HEK293 (cell line): Measurements from ENCODE around the gene C1QTNF9B.

Experiments
- CTCF ChIA-PET: fragments of 350-600 bp; formaldehyde crosslinking; extraction: SDS; loops from one replicate; lab custom pipeline; 2021; ENCODE audit warnings: antibody characterized with exemption; lab: Yijun Ruan, JAX
- POLR2A ChIA-PET: fragments of 300-600 bp; formaldehyde crosslinking; extraction: SDS; loops from one replicate; lab custom pipeline; 2020; ENCODE audit warnings: antibody characterized with exemption, inconsistent platforms; lab: Yijun Ruan, JAX
- H3K27ac ChIP-seq: fragments of 200-500 bp; sonication (Bioruptor generic); 2 replicates; pipeline ENCODE4 v1.5.1; 2014; ENCODE audit warnings: low read depth, low read length, control low read depth, inconsistent platforms; ENCODE audit errors: extremely low read depth
- H3K36me3 ChIP-seq, 2 experiments: fragments of 200-500 bp in 1 of 2; sonication (Bioruptor generic) in 1 of 2; 1 replicate in 1 of 2; 2 replicates in 1 of 2; pipeline ENCODE4 v1.5.1; 2014 to 2017; ENCODE audit warnings: inconsistent platforms in 2 of 2, low read length in 2 of 2; ENCODE audit not compliant: control insufficient read depth in 2 of 2, insufficient read depth in 1 of 2
- H3K4me1 ChIP-seq: fragments of 200-500 bp; sonication (Bioruptor generic); 2 replicates; pipeline ENCODE4 v1.5.1; 2014; ENCODE audit warnings: mild to moderate bottlenecking, low read length, inconsistent platforms; ENCODE audit not compliant: control insufficient read depth, insufficient read depth
- H3K4me3 ChIP-seq: 2 replicates; pipeline ENCODE4 v1.5.1; 2011; ENCODE audit warnings: low read depth, mild to moderate bottlenecking, control low read depth, low read length, moderate library complexity
- H3K9me3 ChIP-seq: fragments of 200-500 bp; sonication (Bioruptor generic); 2 replicates; pipeline ENCODE4 v1.5.1; 2014; ENCODE audit warnings: low read depth, low read length, inconsistent platforms; ENCODE audit not compliant: control insufficient read depth, insufficient read depth
- GLI2 ChIP-seq: fragments of 450-650 bp; formaldehyde crosslinking; IDR thresholded peaks from 2 replicates; pipeline ENCODE4; 2017; ENCODE audit warnings: missing biosample characterization, missing genetic modification characterization, low read depth, borderline replicate concordance
- HOXA7 ChIP-seq: sonication (generic); formaldehyde crosslinking; IDR thresholded peaks from 2 replicates; pipeline ENCODE4 v1.8.1; 2022; ENCODE audit warnings: missing genetic modification reagents, borderline replicate concordance
- KLF16 ChIP-seq: fragments of 450-650 bp; formaldehyde crosslinking; IDR thresholded peaks from 2 replicates; pipeline ENCODE4 v1.5.1; 2017; ENCODE audit warnings: missing biosample characterization, missing genetic modification characterization
- PRDM1 ChIP-seq: fragments of 450-650 bp; formaldehyde crosslinking; IDR thresholded peaks from 2 replicates; pipeline ENCODE4; 2016; ENCODE audit warnings: missing biosample characterization, missing genetic modification characterization
- TRIM28 ChIP-seq: IDR thresholded peaks from 2 replicates; pipeline ENCODE4 v1.6.1; 2011; ENCODE audit warnings: low read length, control low read depth, borderline replicate concordance
- WT1 ChIP-seq: fragments of 450-650 bp; formaldehyde crosslinking; IDR thresholded peaks from 2 replicates; pipeline ENCODE4 v1.5.1; 2016; ENCODE audit warnings: missing biosample characterization, missing genetic modification characterization
- YY2 ChIP-seq: fragments of 450-650 bp; formaldehyde crosslinking; IDR thresholded peaks from 2 replicates; pipeline ENCODE4 v1.5.1; 2016; ENCODE audit warnings: missing biosample characterization, missing genetic modification characterization
- ZBTB7A ChIP-seq: fragments of 450-650 bp; formaldehyde crosslinking; IDR thresholded peaks from 2 replicates; pipeline ENCODE4 v1.5.1; 2016; ENCODE audit warnings: low read depth, missing biosample characterization, missing genetic modification characterization
- ZNF10 ChIP-seq: fragments of 450-650 bp; formaldehyde crosslinking; IDR thresholded peaks from 2 replicates; pipeline ENCODE4 v1.5.1; 2017; ENCODE audit warnings: missing biosample characterization, missing genetic modification characterization
- ZNF133 ChIP-seq: fragments of 450-650 bp; formaldehyde crosslinking; IDR thresholded peaks from 2 replicates; pipeline ENCODE4 v1.5.1; 2016; ENCODE audit warnings: missing biosample characterization, missing genetic modification characterization
- ZNF140 ChIP-seq: fragments of 450-650 bp; formaldehyde crosslinking; IDR thresholded peaks from 2 replicates; pipeline ENCODE4 v1.5.1; 2016; ENCODE audit warnings: missing biosample characterization, missing genetic modification characterization
- ZNF26 ChIP-seq: fragments of 450-650 bp; formaldehyde crosslinking; IDR thresholded peaks from 2 replicates; pipeline ENCODE4 v1.5.1; 2016; ENCODE audit warnings: missing biosample characterization, missing genetic modification characterization
- ZNF362 ChIP-seq: fragments of 450-650 bp; formaldehyde crosslinking; IDR thresholded peaks from 2 replicates; pipeline ENCODE4 v1.5.1; 2016; ENCODE audit warnings: missing biosample characterization, missing genetic modification characterization
- ZNF433 ChIP-seq: fragments of 450-650 bp; formaldehyde crosslinking; IDR thresholded peaks from 2 replicates; pipeline ENCODE4 v1.5.1; 2016; ENCODE audit warnings: missing biosample characterization, missing genetic modification characterization, low read depth
- ZNF639 ChIP-seq: fragments of 450-650 bp; formaldehyde crosslinking; IDR thresholded peaks from 2 replicates; pipeline ENCODE4 v1.5.1; 2016; ENCODE audit warnings: missing biosample characterization, missing genetic modification characterization
- ZNF707 ChIP-seq: fragments of 450-650 bp; formaldehyde crosslinking; IDR thresholded peaks from 2 replicates; pipeline ENCODE4 v1.5.1; 2016; ENCODE audit warnings: missing biosample characterization, missing genetic modification characterization
- TF ChIP-seq, protein P1 (sequence below): fragments of 450-650 bp; formaldehyde crosslinking; IDR thresholded peaks from 2 replicates; pipeline ENCODE4 v1.5.1; 2016; ENCODE audit warnings: missing biosample characterization, missing genetic modification characterization
- TF ChIP-seq, protein P2 (sequence below): fragments of 450-650 bp; formaldehyde crosslinking; IDR thresholded peaks from 2 replicates; pipeline ENCODE4 v1.5.1; 2016; ENCODE audit warnings: missing biosample characterization, missing genetic modification characterization
- TF ChIP-seq, protein P3 (sequence below): fragments of 450-650 bp; formaldehyde crosslinking; IDR thresholded peaks from 2 replicates; pipeline ENCODE4 v1.5.1; 2016; ENCODE audit warnings: missing biosample characterization, missing genetic modification characterization
- TF ChIP-seq, protein P4 (sequence below): fragments of 450-650 bp; formaldehyde crosslinking; IDR thresholded peaks from 2 replicates; pipeline ENCODE4 v1.5.1; 2017; ENCODE audit warnings: missing biosample characterization, missing genetic modification characterization

The C1QTNF9B gene

GRCh38 chr13:23909606-23910005 is 12.3 kb upstream of the C1QTNF9B start:
- TF ChIP-seq HOXA7 (CRISPR knock-in tag): no peak
- no peak for TF ChIP-seq ZNF433 (tag by site-specific recombination)
- TF ChIP-seq ZNF10 (tag by site-specific recombination): no peak
- TF ChIP-seq ZNF26 (tag by site-specific recombination): no peak
- TF ChIP-seq ZNF639 (tag by site-specific recombination): no peak
- no peak for TF ChIP-seq YY2 (tag by site-specific recombination)
- no peak for TF ChIP-seq GLI2 (tag by site-specific recombination)
- TF ChIP-seq, protein P1, sequence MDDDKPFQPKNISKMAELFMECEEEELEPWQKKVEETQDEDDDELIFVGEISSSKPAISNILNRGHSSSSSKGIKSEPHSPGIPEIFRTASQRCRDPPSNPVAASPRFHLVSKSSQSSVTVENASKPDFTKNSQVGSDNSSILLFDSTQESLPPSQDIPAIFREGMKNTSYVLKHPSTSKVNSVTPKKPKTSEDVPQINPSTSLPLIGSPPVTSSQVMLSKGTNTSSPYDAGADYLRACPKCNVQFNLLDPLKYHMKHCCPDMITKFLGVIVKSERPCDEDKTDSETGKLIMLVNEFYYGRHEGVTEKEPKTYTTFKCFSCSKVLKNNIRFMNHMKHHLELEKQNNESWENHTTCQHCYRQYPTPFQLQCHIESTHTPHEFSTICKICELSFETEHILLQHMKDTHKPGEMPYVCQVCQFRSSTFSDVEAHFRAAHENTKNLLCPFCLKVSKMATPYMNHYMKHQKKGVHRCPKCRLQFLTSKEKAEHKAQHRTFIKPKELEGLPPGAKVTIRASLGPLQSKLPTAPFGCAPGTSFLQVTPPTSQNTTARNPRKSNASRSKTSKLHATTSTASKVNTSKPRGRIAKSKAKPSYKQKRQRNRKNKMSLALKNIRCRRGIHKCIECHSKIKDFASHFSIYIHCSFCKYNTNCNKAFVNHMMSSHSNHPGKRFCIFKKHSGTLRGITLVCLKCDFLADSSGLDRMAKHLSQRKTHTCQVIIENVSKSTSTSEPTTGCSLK: no peak
- TF ChIP-seq ZNF362 (tag by site-specific recombination): no peak
- TF ChIP-seq, protein P2, sequence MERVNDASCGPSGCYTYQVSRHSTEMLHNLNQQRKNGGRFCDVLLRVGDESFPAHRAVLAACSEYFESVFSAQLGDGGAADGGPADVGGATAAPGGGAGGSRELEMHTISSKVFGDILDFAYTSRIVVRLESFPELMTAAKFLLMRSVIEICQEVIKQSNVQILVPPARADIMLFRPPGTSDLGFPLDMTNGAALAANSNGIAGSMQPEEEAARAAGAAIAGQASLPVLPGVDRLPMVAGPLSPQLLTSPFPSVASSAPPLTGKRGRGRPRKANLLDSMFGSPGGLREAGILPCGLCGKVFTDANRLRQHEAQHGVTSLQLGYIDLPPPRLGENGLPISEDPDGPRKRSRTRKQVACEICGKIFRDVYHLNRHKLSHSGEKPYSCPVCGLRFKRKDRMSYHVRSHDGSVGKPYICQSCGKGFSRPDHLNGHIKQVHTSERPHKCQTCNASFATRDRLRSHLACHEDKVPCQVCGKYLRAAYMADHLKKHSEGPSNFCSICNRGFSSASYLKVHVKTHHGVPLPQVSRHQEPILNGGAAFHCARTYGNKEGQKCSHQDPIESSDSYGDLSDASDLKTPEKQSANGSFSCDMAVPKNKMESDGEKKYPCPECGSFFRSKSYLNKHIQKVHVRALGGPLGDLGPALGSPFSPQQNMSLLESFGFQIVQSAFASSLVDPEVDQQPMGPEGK (tag by site-specific recombination): no peak
- no peaks in the 10 kb centered on the region for H3K36me3 ChIP-seq
- no peak overlapping the region for H3K4me3 ChIP-seq
- CTCF ChIA-PET: no interaction called here
- H3K9me3 ChIP-seq: no peaks in the 10 kb centered on the region
- no peaks in the 10 kb centered on the region for H3K4me1 ChIP-seq
- POLR2A ChIA-PET: no interaction called here
- H3K27ac ChIP-seq: no peak overlapping the region

- POLR2A ChIA-PET: no interaction called here
- CTCF ChIA-PET: no interaction called here
- TF ChIP-seq, protein P3, sequence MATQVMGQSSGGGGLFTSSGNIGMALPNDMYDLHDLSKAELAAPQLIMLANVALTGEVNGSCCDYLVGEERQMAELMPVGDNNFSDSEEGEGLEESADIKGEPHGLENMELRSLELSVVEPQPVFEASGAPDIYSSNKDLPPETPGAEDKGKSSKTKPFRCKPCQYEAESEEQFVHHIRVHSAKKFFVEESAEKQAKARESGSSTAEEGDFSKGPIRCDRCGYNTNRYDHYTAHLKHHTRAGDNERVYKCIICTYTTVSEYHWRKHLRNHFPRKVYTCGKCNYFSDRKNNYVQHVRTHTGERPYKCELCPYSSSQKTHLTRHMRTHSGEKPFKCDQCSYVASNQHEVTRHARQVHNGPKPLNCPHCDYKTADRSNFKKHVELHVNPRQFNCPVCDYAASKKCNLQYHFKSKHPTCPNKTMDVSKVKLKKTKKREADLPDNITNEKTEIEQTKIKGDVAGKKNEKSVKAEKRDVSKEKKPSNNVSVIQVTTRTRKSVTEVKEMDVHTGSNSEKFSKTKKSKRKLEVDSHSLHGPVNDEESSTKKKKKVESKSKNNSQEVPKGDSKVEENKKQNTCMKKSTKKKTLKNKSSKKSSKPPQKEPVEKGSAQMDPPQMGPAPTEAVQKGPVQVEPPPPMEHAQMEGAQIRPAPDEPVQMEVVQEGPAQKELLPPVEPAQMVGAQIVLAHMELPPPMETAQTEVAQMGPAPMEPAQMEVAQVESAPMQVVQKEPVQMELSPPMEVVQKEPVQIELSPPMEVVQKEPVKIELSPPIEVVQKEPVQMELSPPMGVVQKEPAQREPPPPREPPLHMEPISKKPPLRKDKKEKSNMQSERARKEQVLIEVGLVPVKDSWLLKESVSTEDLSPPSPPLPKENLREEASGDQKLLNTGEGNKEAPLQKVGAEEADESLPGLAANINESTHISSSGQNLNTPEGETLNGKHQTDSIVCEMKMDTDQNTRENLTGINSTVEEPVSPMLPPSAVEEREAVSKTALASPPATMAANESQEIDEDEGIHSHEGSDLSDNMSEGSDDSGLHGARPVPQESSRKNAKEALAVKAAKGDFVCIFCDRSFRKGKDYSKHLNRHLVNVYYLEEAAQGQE (tag by site-specific recombination): no peak
- no peak for TF ChIP-seq TRIM28
- no peak for TF ChIP-seq WT1
- no peak for TF ChIP-seq ZNF707 (tag by site-specific recombination)
- TF ChIP-seq ZNF140 (tag by site-specific recombination): no peak
- TF ChIP-seq, protein P4, sequence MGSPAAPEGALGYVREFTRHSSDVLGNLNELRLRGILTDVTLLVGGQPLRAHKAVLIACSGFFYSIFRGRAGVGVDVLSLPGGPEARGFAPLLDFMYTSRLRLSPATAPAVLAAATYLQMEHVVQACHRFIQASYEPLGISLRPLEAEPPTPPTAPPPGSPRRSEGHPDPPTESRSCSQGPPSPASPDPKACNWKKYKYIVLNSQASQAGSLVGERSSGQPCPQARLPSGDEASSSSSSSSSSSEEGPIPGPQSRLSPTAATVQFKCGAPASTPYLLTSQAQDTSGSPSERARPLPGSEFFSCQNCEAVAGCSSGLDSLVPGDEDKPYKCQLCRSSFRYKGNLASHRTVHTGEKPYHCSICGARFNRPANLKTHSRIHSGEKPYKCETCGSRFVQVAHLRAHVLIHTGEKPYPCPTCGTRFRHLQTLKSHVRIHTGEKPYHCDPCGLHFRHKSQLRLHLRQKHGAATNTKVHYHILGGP (tag by site-specific recombination): no peak
- no peak for TF ChIP-seq ZNF133 (tag by site-specific recombination)
- TF ChIP-seq PRDM1 (tag by site-specific recombination): no peak
- TF ChIP-seq ZBTB7A (tag by site-specific recombination): no peak
- TF ChIP-seq KLF16: no peak
- H3K9me3 ChIP-seq: no peaks in the 10 kb centered on the region
- no peaks in the 10 kb centered on the region for H3K36me3 ChIP-seq
- no peak overlapping the region for H3K27ac ChIP-seq
- H3K4me3 ChIP-seq: no peak overlapping the region
- no peaks in the 10 kb centered on the region for H3K4me1 ChIP-seq
Observed at GRCh38 chr13:23905766-23906165, 8.5 kb upstream of the C1QTNF9B start.
